PC-9 (cell line): Measurements from ENCODE around the gene BPHL. TPM values are rescaled to one million over a fixed set of nuclear protein-coding genes. Genes with fewer than 3 reads are reported as not detected.
A peak's percentile ranks its signal among the peaks of the same experiment; 100 is the strongest.
"Not testable (repeated sequence)": the region's sequence is repeated elsewhere in the genome, so short reads cannot be mapped to it uniquely, and the experiment has no call there.

Source experiments
- BruUV-seq: library from RNA; stranded (reverse); fragments of 400-500 nt; replicated peaks from 2 replicates; lab custom pipeline; 2021; lab: Mats Ljungman, UMichigan
- CTCF ChIA-PET: fragments of 300-600 bp; sonication (Branson Sonifier 250); formaldehyde crosslinking; loops from one replicate; lab custom pipeline; 2022; ENCODE audit warnings: antibody characterized with exemption; lab: Charles Lee
- POLR2A ChIA-PET: fragments of 300-600 bp; sonication (Branson Sonifier 250); formaldehyde crosslinking; loops from one replicate; lab custom pipeline; 2022; ENCODE audit warnings: antibody characterized with exemption; ENCODE audit not compliant: unreplicated experiment; lab: Charles Lee
- DNase-seq, 2 experiments: peaks; one replicate each; pipeline versions ENCODE4 v3.0.0 to v3.0.0-alpha.2; 2015 to 2022; ENCODE audit warnings: mixed read lengths in 1 of 2
- H2AFZ ChIP-seq: fragments of 200-600 bp; sonication (generic); 2 replicates; pipeline ENCODE4 v1.8.1; 2017; ENCODE audit warnings: antibody characterized with exemption
- H3F3A ChIP-seq: fragments of 200-600 bp; sonication (generic); 2 replicates; pipeline ENCODE4 v1.8.1; 2017; ENCODE audit warnings: antibody characterized with exemption, mild to moderate bottlenecking, low read depth; ENCODE audit not compliant: insufficient read depth
- H3K27ac ChIP-seq: fragments of 200-600 bp; sonication (generic); 2 replicates; pipeline ENCODE4 v1.6.1; 2016; ENCODE audit warnings: mixed run types
- H3K27me3 ChIP-seq: fragments of 200-600 bp; sonication (generic); 2 replicates; pipeline ENCODE4 v1.6.1; 2016; ENCODE audit warnings: low read depth, mixed run types; ENCODE audit not compliant: insufficient read depth
- H3K36me3 ChIP-seq: fragments of 200-600 bp; sonication (generic); 2 replicates; pipeline ENCODE4 v1.6.1; 2016; ENCODE audit warnings: low read depth, mixed run types
- H3K4me1 ChIP-seq: fragments of 200-600 bp; sonication (generic); replicated peaks from 2 replicates; pipeline ENCODE4 v1.6.1; 2016; ENCODE audit warnings: mixed run types; ENCODE audit not compliant: insufficient read depth
- H3K4me2 ChIP-seq: fragments of 200-600 bp; sonication (generic); 2 replicates; pipeline ENCODE4 v1.6.1; 2017; ENCODE audit warnings: mixed run types
- H3K4me3 ChIP-seq: fragments of 200-600 bp; sonication (generic); 2 replicates; pipeline ENCODE4 v1.6.1; 2016; ENCODE audit warnings: mixed run types
- H3K79me2 ChIP-seq: fragments of 200-600 bp; sonication (generic); 2 replicates; pipeline ENCODE4 v1.6.1; 2017; ENCODE audit warnings: low read depth, mixed run types
- H3K9me2 ChIP-seq: fragments of 200-600 bp; sonication (generic); 2 replicates; pipeline ENCODE4 v1.8.1; 2017; ENCODE audit warnings: mild to moderate bottlenecking; ENCODE audit not compliant: insufficient read depth
- H3K9me3 ChIP-seq: fragments of 200-600 bp; sonication (generic); 2 replicates; pipeline ENCODE4 v1.8.1; 2016; ENCODE audit warnings: low read depth; ENCODE audit not compliant: insufficient read depth
- H4K20me1 ChIP-seq: fragments of 200-600 bp; sonication (generic); 2 replicates; pipeline ENCODE4 v1.8.1; 2017; ENCODE audit not compliant: insufficient read depth
- CTCF ChIP-seq: fragments of 200-600 bp; sonication (generic); conservative IDR thresholded peaks from 2 replicates; pipeline ENCODE4 v1.6.1; 2017; ENCODE audit warnings: mixed run types, antibody characterized with exemption, mild to moderate bottlenecking, moderate library complexity
- EZH2 ChIP-seq: fragments of 200-600 bp; sonication (generic); IDR thresholded peaks from 2 replicates; pipeline ENCODE4 v1.8.0; 2017; ENCODE audit warnings: antibody characterized with exemption, low read depth
- intact Hi-C: fragments of 100-400 bp; cut with micrococcal nuclease; formaldehyde crosslinking; loops from one replicate; pipeline ENCODE4 v1.10.0; 2022; ENCODE audit not compliant: unreplicated experiment
- total RNA-seq: library from RNA; stranded (reverse); gene quantifications from 2 replicates; pipeline ENCODE4 v1.2.3, GENCODE V29; 2021

The BPHL gene
- total RNA-seq, 1 experiment from 2014 or later, result 23.7 TPM

GRCh38 chr6:3176562-3177355 is 58.2 kb downstream of the BPHL start:
- intact Hi-C loops, result no loop called here
- POLR2A ChIA-PET, result interaction anchor here (0.5 kb wide), 1 partner anchor 32 kb away, joined by 7 read pairs; no protein-coding TSS in a partner anchor
- CTCF ChIA-PET, result interaction anchor here (0.6 kb wide), 1 partner anchor 51 kb away, joined by 8 read pairs; no protein-coding TSS in a partner anchor
- Histone ChIP-seq H3K27me3 (no peaks in the 10 kb centered on the region), H3K4me1 (peaks cover 23% of the 10 kb centered on the region), H3K9me2 (no peaks in the 10 kb centered on the region), H3F3A (peaks cover 21% of the 10 kb centered on the region), H3K4me3 (no peak overlapping the region), H2AFZ (no peak overlapping the region), H4K20me1 (no peaks in the 10 kb centered on the region), H3K9me3 (no peaks in the 10 kb centered on the region), H3K4me2 (peak overlapping the region; percentile 63), H3K27ac (peak overlapping the region; percentile 65), H3K36me3 (no peaks in the 10 kb centered on the region), H3K79me2 (no peaks in the 10 kb centered on the region)
- DNase-seq, result peak; percentile 50 to 70
- no TSS peak for BruUV-seq
- TF ChIP-seq EZH2 (no peak), CTCF (no peak)

- BruUV-seq, H3K9me2 ChIP-seq, H3K36me3 ChIP-seq, H4K20me1 ChIP-seq, H3K9me3 ChIP-seq, H3K4me2 ChIP-seq, intact Hi-C loops, H3K27ac ChIP-seq, H3K79me2 ChIP-seq, POLR2A ChIA-PET, H3K4me3 ChIP-seq, H2AFZ ChIP-seq, H3K27me3 ChIP-seq, DNase-seq: not testable (repeated sequence)
- CTCF ChIA-PET, result interaction anchor here (0.6 kb wide), 1 partner anchor 2000 kb away, joined by 6 read pairs; no protein-coding TSS in a partner anchor
- Histone ChIP-seq H3F3A (peaks cover 21% of the 10 kb centered on the region), H3K4me1 (peaks cover 23% of the 10 kb centered on the region)
These were observed 60.2 kb downstream of the BPHL start for GRCh38 chr6:3178666-3179065.

- H3K27me3 ChIP-seq, H3K4me3 ChIP-seq, DNase-seq, H3K27ac ChIP-seq, H3K36me3 ChIP-seq, H3K79me2 ChIP-seq, intact Hi-C loops, H3K9me3 ChIP-seq, H3K9me2 ChIP-seq, H2AFZ ChIP-seq, BruUV-seq, H4K20me1 ChIP-seq, POLR2A ChIA-PET, CTCF ChIA-PET, H3K4me2 ChIP-seq: not testable (repeated sequence)
- Histone ChIP-seq H3K4me1 (peaks cover 21% of the 10 kb centered on the region), H3F3A (peaks cover 19% of the 10 kb centered on the region)
These were observed 61.4 kb downstream of the BPHL start for GRCh38 chr6:3179945-3180344.

DNA sequence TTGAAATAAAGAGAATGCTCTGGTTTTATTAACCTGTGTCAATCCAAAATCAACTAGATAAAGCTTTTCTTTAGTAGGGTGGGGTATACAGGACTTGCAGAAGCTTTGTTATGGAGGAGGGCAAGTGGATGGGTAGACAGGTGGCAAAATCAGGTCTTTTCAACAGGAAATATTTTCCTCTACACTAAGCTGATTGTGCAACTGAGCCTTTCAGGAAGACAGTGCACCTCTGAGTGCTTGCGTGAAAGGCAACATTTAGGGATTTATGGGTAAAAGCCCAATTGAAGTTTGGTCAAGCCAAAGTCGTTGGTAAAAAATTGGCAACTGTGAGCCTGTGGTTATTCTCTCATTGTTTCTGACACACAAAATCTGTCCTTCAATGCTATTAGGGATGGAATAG is 62.6 kb downstream of the BPHL start:
- intact Hi-C loops, result no loop called here
- TF ChIP-seq EZH2, result no peak
- TF ChIP-seq CTCF, result no peak
- no peak overlapping the region for H3K4me3 ChIP-seq
- no peak overlapping the region for H3K4me2 ChIP-seq
- no peaks in the 10 kb centered on the region for H3K9me2 ChIP-seq
- H2AFZ ChIP-seq, result no peak overlapping the region
- no peak overlapping the region for H3K27ac ChIP-seq
- no peaks in the 10 kb centered on the region for H3K9me3 ChIP-seq
- H3K4me1 ChIP-seq, result peaks cover 9% of the 10 kb centered on the region
- no TSS peak for BruUV-seq
- H3F3A ChIP-seq, result peaks cover 9% of the 10 kb centered on the region
- H4K20me1 ChIP-seq, result no peaks in the 10 kb centered on the region
- no peak for DNase-seq
- H3K36me3 ChIP-seq, result no peaks in the 10 kb centered on the region
- ChIA-PET POLR2A (no interaction called here), CTCF (no interaction called here)
- no peaks in the 10 kb centered on the region for H3K27me3 ChIP-seq
- H3K79me2 ChIP-seq, result no peaks in the 10 kb centered on the region
